ENCODE data around the gene SOD1.
"Not testable (repeated sequence)": the region's sequence is repeated elsewhere in the genome, so short reads cannot be mapped to it uniquely, and the experiment has no call there.

The SOD1 gene

GRCh38 chr21:31656199-31657095 is 3.0 kb upstream of the SOD1 start:
- DNase-seq: no peak

- no peak for DNase-seq
Measured at GRCh38 chr21:31658053-31658452, 1.4 kb upstream of the SOD1 start.

GRCh38 chr21:31659286-31659535 is 282 bp upstream of the SOD1 start:
- no peak for DNase-seq

GRCh38 chr21:31660259-31660565 is 719 bp downstream of the SOD1 start:
- DNase-seq: no peak

- DNase-seq: no peak
Measured at GRCh38 chr21:31660591-31660990, 1.1 kb downstream of the SOD1 start.

GRCh38 chr21:31663584-31664249 is 4.2 kb downstream of the SOD1 start:
- no peak for DNase-seq

GRCh38 chr21:31665397-31665796 is 5.9 kb downstream of the SOD1 start:
- DNase-seq: no peak

GRCh38 chr21:31665869-31666268 is 6.4 kb downstream of the SOD1 start:
- DNase-seq: not testable (repeated sequence)

- DNase-seq: no peak
Measured at GRCh38 chr21:31666445-31667010, 7.0 kb downstream of the SOD1 start.

GRCh38 chr21:31667132-31667531 is 7.6 kb downstream of the SOD1 start:
- no peak for DNase-seq

- DNase-seq: no peak
Measured at GRCh38 chr21:31667639-31668038, 8.1 kb downstream of the SOD1 start.

GRCh38 chr21:31668651-31669491 is 9.4 kb downstream of the SOD1 start:
- no peak for DNase-seq

- no peak for DNase-seq
Measured at GRCh38 chr21:31670070-31670469, 10.6 kb downstream of the SOD1 start.

- DNase-seq: no peak
Measured at GRCh38 chr21:31671146-31671716, 11.7 kb downstream of the SOD1 start.

- no peak for DNase-seq
Measured at GRCh38 chr21:31671931-31672330, 12.4 kb downstream of the SOD1 start.

GRCh38 chr21:31673321-31673912 is 13.9 kb downstream of the SOD1 start:
- DNase-seq: no peak

GRCh38 chr21:31675318-31675717 is 15.8 kb downstream of the SOD1 start:
- no peak for DNase-seq

GRCh38 chr21:31675960-31676359 is 16.5 kb downstream of the SOD1 start:
- no peak for DNase-seq

- no peak for DNase-seq
Measured at GRCh38 chr21:31677047-31677446, 17.6 kb downstream of the SOD1 start.

- DNase-seq: no peak
Measured at GRCh38 chr21:31678478-31678877, 19.0 kb downstream of the SOD1 start.

- no peak for DNase-seq
Measured at GRCh38 chr21:31682620-31683019, 23.1 kb downstream of the SOD1 start.

GRCh38 chr21:31683029-31683428 is 23.5 kb downstream of the SOD1 start:
- no peak for DNase-seq

GRCh38 chr21:31684918-31685317 is 25.4 kb downstream of the SOD1 start:
- no peak for DNase-seq

Data from activated gamma-delta T cell (primary cell).